Measurements from ENCODE around the gene APLP1.

Gene APLP1

GRCh38 chr19:35925501-35925900 is 57.1 kb downstream of the APLP1 start:
- H3K27ac ChIP-seq (ENCODE audit: low read depth, low read length), result no peak overlapping the region
- no peaks in the 10 kb centered on the region for H3K36me3 ChIP-seq (ENCODE audit: control insufficient read depth, insufficient read depth, low read length)
- no peak overlapping the region for H3K4me3 ChIP-seq (ENCODE audit: low read depth, low read length)
- H3K9ac ChIP-seq (ENCODE audit: low read depth, low read length), result no peak overlapping the region
- no peaks in the 10 kb centered on the region for H3K27me3 ChIP-seq (ENCODE audit: control insufficient read depth, insufficient read depth, low read length)
- no peaks in the 10 kb centered on the region for H3K4me1 ChIP-seq (ENCODE audit: control insufficient read depth, insufficient read depth, low read length)
- H3K9me3 ChIP-seq (ENCODE audit: control insufficient read depth, insufficient read depth, low read length), result no peaks in the 10 kb centered on the region

GRCh38 chr19:35928507-35928906 is 60.1 kb downstream of the APLP1 start:
- H3K9me3 ChIP-seq (ENCODE audit: control insufficient read depth, insufficient read depth, low read length), result no peaks in the 10 kb centered on the region
- H3K27me3 ChIP-seq (ENCODE audit: control insufficient read depth, insufficient read depth, low read length), result no peaks in the 10 kb centered on the region
- no peak overlapping the region for H3K27ac ChIP-seq (ENCODE audit: low read depth, low read length)
- peaks cover 7% of the 10 kb centered on the region; the same call in 1 of the 2 replicates for H3K4me1 ChIP-seq (ENCODE audit: control insufficient read depth, insufficient read depth, low read length)
- H3K36me3 ChIP-seq (ENCODE audit: control insufficient read depth, insufficient read depth, low read length), result no peaks in the 10 kb centered on the region
- H3K4me3 ChIP-seq (ENCODE audit: low read depth, low read length), result no peak overlapping the region
- H3K9ac ChIP-seq (ENCODE audit: low read depth, low read length), result no peak overlapping the region
